NB4 (cell line): Measurements from ENCODE around the gene AGBL1.

Experiments
- POLR2A ChIP-seq: IDR thresholded peaks from 2 replicates; pipeline ENCODE4 v1.6.1; 2011; ENCODE audit warnings: mild to moderate bottlenecking; ENCODE audit not compliant: insufficient read length; ENCODE audit errors: extremely low read depth
- TF ChIP-seq, protein P1 (sequence below): IDR thresholded peaks from one replicate; pipeline ENCODE4 v1.5.1; 2012; ENCODE audit warnings: low read depth, low read length
- TF ChIP-seq, protein P2 (sequence below): IDR thresholded peaks from 2 replicates; pipeline ENCODE4 v1.6.1; 2011; ENCODE audit warnings: low read depth, low read length

DNA sequence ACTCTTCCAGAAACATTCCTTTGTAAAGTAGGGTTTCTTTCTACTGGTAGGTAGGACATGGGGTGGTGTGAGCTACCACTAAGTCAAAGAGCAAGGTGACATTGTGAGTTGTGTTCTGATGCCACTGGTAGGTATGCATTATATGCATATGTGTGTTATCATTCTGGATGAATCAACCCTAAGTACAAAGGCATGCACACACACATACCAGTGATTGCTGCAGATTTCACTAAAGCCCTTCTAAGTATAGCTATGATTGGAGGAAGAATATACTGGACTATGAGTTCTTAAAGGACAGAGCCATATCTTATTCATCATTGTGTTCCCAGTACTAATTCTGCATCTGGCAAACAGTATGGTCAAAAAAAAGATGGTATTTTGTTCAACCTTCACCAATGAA is 646.0 kb downstream of the AGBL1 start:
- TF ChIP-seq POLR2A: no peak
- TF ChIP-seq, protein P1, sequence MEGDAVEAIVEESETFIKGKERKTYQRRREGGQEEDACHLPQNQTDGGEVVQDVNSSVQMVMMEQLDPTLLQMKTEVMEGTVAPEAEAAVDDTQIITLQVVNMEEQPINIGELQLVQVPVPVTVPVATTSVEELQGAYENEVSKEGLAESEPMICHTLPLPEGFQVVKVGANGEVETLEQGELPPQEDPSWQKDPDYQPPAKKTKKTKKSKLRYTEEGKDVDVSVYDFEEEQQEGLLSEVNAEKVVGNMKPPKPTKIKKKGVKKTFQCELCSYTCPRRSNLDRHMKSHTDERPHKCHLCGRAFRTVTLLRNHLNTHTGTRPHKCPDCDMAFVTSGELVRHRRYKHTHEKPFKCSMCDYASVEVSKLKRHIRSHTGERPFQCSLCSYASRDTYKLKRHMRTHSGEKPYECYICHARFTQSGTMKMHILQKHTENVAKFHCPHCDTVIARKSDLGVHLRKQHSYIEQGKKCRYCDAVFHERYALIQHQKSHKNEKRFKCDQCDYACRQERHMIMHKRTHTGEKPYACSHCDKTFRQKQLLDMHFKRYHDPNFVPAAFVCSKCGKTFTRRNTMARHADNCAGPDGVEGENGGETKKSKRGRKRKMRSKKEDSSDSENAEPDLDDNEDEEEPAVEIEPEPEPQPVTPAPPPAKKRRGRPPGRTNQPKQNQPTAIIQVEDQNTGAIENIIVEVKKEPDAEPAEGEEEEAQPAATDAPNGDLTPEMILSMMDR: no peak
- TF ChIP-seq, protein P2, sequence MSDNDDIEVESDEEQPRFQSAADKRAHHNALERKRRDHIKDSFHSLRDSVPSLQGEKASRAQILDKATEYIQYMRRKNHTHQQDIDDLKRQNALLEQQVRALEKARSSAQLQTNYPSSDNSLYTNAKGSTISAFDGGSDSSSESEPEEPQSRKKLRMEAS: no peak
